Measurements from ENCODE around the gene PRRT3. TPM values are rescaled to one million over a fixed set of nuclear protein-coding genes. Genes with fewer than 3 reads are reported as not detected.

The PRRT3 gene
- total and polyA plus RNA-seq, 2 of the 8 experiments (the other 6 are each of a cell fraction or from before 2014, with no cell fraction given) = 9.0 to 9.2 TPM

GRCh38 chr3:9978710-9979305, 26.6 kb upstream of the PRRT3 start:
- FAIRE-seq (no peak), DNase-seq (ENCODE audit: low read depth in 1 of 2, low spot score in 2 of 2) (no peak)
- no peak overlapping the region for H2BK12ac ChIP-seq (ENCODE audit: low read depth, low read length)
- H2BK20ac ChIP-seq (ENCODE audit: low read length) = no peak overlapping the region
- H2BK15ac ChIP-seq (ENCODE audit: low read length) = no peak overlapping the region
- no peak overlapping the region for H2BK5ac ChIP-seq (ENCODE audit: low read depth, low read length)
- no peak overlapping the region for H2AFZ ChIP-seq (ENCODE audit: low read length)
- no peak overlapping the region for H3K9ac ChIP-seq (replicated peaks in 1 of 4; ENCODE audit: extremely low read depth in 1 of 4, low read depth in 3 of 4, low read length in 3 of 4)
- H3K23me2 ChIP-seq (ENCODE audit: low read depth, low read length) = no peaks in the 10 kb centered on the region
- H3K4me3 ChIP-seq (ENCODE audit: extremely low read depth in 1 of 4, insufficient read depth in 2 of 4, low read depth in 3 of 4, low read length in 4 of 4) = no peak overlapping the region
- H3K56ac ChIP-seq (replicated peaks; ENCODE audit: insufficient read length, low read depth, low read length) = no peak overlapping the region
- no peaks in the 10 kb centered on the region for H3K79me2 ChIP-seq (ENCODE audit: control insufficient read depth in 1 of 2, insufficient read depth in 2 of 2, low read length in 2 of 2)
- H3K79me1 ChIP-seq (ENCODE audit: low read depth, low read length) = peaks cover 2% of the 10 kb centered on the region; the same call in 1 of the 2 replicates
- H3K9me3 ChIP-seq (ENCODE audit: insufficient read depth in 2 of 2, low read depth in 1 of 2, low read length in 1 of 2) = no peaks in the 10 kb centered on the region
- no peak for TF ChIP-seq GTF2F1 (IDR thresholded peaks at IDR 0.05; ENCODE audit: borderline replicate concordance, low read depth, low read length)
- TF ChIP-seq TBP (IDR thresholded peaks at IDR 0.05; ENCODE audit: low read depth, low read length) = no peak
- TF ChIP-seq TEAD4 (IDR thresholded peaks at IDR 0.05; ENCODE audit: low read depth, low read length) = no peak
- no peak for TF ChIP-seq KDM4A (IDR thresholded peaks at IDR 0.05; ENCODE audit: low read depth, low read length, severe bottlenecking)
- no peak for TF ChIP-seq HDAC6 (IDR thresholded peaks at IDR 0.05; ENCODE audit: low read depth, low read length)
- TF ChIP-seq ATF3 (IDR thresholded peaks at IDR 0.05; ENCODE audit: insufficient read depth, low read depth, low read length) = no peak
- no peak for TF ChIP-seq BACH1 (IDR thresholded peaks at IDR 0.05; ENCODE audit: low read length)
- no peak for TF ChIP-seq GABPA (IDR thresholded peaks at IDR 0.05; ENCODE audit: borderline replicate concordance, insufficient read depth, low read length)
- no peak for TF ChIP-seq CREB1 (IDR thresholded peaks at IDR 0.05)
- TF ChIP-seq TCF12 (IDR thresholded peaks at IDR 0.05; ENCODE audit: low read depth, low read length) = no peak
- TF ChIP-seq RXRA (IDR thresholded peaks at IDR 0.05; ENCODE audit: insufficient read depth, low read depth, low read length) = no peak
- H3K4me1 ChIP-seq (replicated peaks in 1 of 4; ENCODE audit: control insufficient read depth in 3 of 4, insufficient read depth in 4 of 4, low read length in 3 of 4) = no peaks in the 10 kb centered on the region
- H4K91ac ChIP-seq (replicated peaks; ENCODE audit: insufficient read length, low read length) = no peak overlapping the region
- H3K36me3 ChIP-seq (ENCODE audit: control insufficient read depth in 2 of 4, insufficient read depth in 4 of 4, low read length in 3 of 4) = peaks cover 3 to 17% (median 8%) of the 10 kb centered on the region in 4 experiments
- no peak overlapping the region for H3K4me2 ChIP-seq (ENCODE audit: insufficient read depth in 1 of 2, low read depth in 2 of 2, low read length in 2 of 2)
- POLR2A ChIA-PET (ENCODE audit: partially characterized antibody) = interaction anchor here (0.7 kb wide), 1 partner anchor 29 kb away, joined by 3 read pairs; no protein-coding TSS in a partner anchor
- no peak overlapping the region for H3K23ac ChIP-seq (ENCODE audit: insufficient read length)
- H2BK120ac ChIP-seq (replicated peaks; ENCODE audit: low read depth, low read length) = no peak overlapping the region
- H3K27me3 ChIP-seq (replicated peaks in 1 of 4; ENCODE audit: control insufficient read depth in 3 of 4, extremely low read depth in 1 of 4, insufficient read depth in 3 of 4, low read length in 3 of 4) = no peaks in the 10 kb centered on the region
- CTCF ChIA-PET (ENCODE audit: partially characterized antibody) = interaction anchor here (0.5 to 2.1 kb wide), 2 partner anchors 23 to 182 kb away, joined by 3 to 7 read pairs; no protein-coding TSS in a partner anchor
- WGBS, 2 experiments (ENCODE audit: extremely low coverage in 1 of 2, insufficient coverage in 1 of 2, insufficient read length in 1 of 2, insufficient replicate concordance in 2 of 2, low coverage in 1 of 2, low lambda C conversion rate in 2 of 2, missing lambda C conversion rate in 1 of 2) = 88% methylated on average over 8 of the region's 8 CpGs; no CpG with 5 or more reads in 1 of the 2 experiments
- H3K4ac ChIP-seq (replicated peaks; ENCODE audit: insufficient read length, low read depth, low read length) = no peak overlapping the region
- H4K8ac ChIP-seq (ENCODE audit: extremely low read depth, insufficient read depth, low read length) = no peak overlapping the region
- peaks cover 0 to 3% of the 10 kb centered on the region in 2 experiments for H4K20me1 ChIP-seq (replicated peaks in 1 of 2; ENCODE audit: control insufficient read depth in 1 of 2, insufficient read depth in 2 of 2, low read length in 2 of 2)
- H3K14ac ChIP-seq (ENCODE audit: insufficient read length) = no peak overlapping the region
- H3K27ac ChIP-seq (ENCODE audit: low read depth, low read length) = no peak overlapping the region
- H3K18ac ChIP-seq (ENCODE audit: extremely low read depth, low read length) = no peak overlapping the region
- no peak overlapping the region for H2AK5ac ChIP-seq (ENCODE audit: low read depth, low read length)
- no peak overlapping the region for H4K5ac ChIP-seq (ENCODE audit: insufficient read length, low read depth, low read length)

Data from H1 (cell line).